Neural cell (in vitro differentiated cells): ENCODE data around the gene MACF1. TPM values are rescaled to one million over a fixed set of nuclear protein-coding genes. Genes with fewer than 3 reads are reported as not detected.

Experiments
- H2AFZ ChIP-seq: fragments of 200-600, 300-800 bp; sonication (generic), shearing (Covaris generic); 2 replicates; pipeline ENCODE4 v1.6.0; 2014; ENCODE audit warnings: low read depth, mild to moderate bottlenecking, antibody characterized with exemption, low read length, moderate library complexity
- H3F3A ChIP-seq: fragments of 200-600 bp; shearing (Covaris generic); 2 replicates; pipeline ENCODE4 v1.6.1; 2016; ENCODE audit warnings: mild to moderate bottlenecking, moderate library complexity, mixed read lengths, antibody characterized with exemption, low read length; ENCODE audit not compliant: insufficient read depth, poor library complexity, severe bottlenecking
- H3K27ac ChIP-seq: fragments of 200-600, 300-800 bp; sonication (generic), shearing (Covaris generic); 2 replicates; pipeline ENCODE4 v1.5.1; 2014; ENCODE audit warnings: mild to moderate bottlenecking, low read length, moderate library complexity
- H3K27me3 ChIP-seq: fragments of 300-800, 200-600 bp; sonication (generic), shearing (Covaris generic); 2 replicates; pipeline ENCODE4 v1.6.0; 2014; ENCODE audit warnings: mild to moderate bottlenecking, low read depth, low read length, moderate library complexity; ENCODE audit not compliant: insufficient read depth
- H3K36me3 ChIP-seq: fragments of 300-800, 200-600 bp; sonication (generic), shearing (Covaris generic); 2 replicates; pipeline ENCODE4 v1.5.1; 2014; ENCODE audit warnings: mild to moderate bottlenecking, antibody characterized with exemption, low read length, moderate library complexity; ENCODE audit not compliant: insufficient read depth
- H3K4me2 ChIP-seq: fragments of 300-800, 200-600 bp; sonication (generic), shearing (Covaris generic); 2 replicates; pipeline ENCODE4 v1.6.0; 2014; ENCODE audit warnings: mild to moderate bottlenecking, low read length
- H3K4me3 ChIP-seq: fragments of 300-800, 200-600 bp; sonication (generic), shearing (Covaris generic); 2 replicates; pipeline ENCODE4 v1.5.1; 2014; ENCODE audit warnings: mild to moderate bottlenecking, low read length, moderate library complexity
- H3K79me2 ChIP-seq: fragments of 200-600 bp; shearing (Covaris generic); replicated peaks from 2 replicates; pipeline ENCODE4 v1.6.0; 2014; ENCODE audit warnings: mild to moderate bottlenecking, low read length, moderate library complexity; ENCODE audit not compliant: insufficient read depth
- H3K9ac ChIP-seq: fragments of 300-800, 200-600 bp; sonication (generic), shearing (Covaris generic); 2 replicates; pipeline ENCODE4 v1.6.1; 2016; ENCODE audit warnings: mild to moderate bottlenecking, low read length, mixed read lengths
- H3K9me2 ChIP-seq: fragments of 200-600 bp; shearing (Covaris generic); 2 replicates; pipeline ENCODE4 v1.6.1; 2016; ENCODE audit warnings: mild to moderate bottlenecking, low read length, mixed read lengths; ENCODE audit not compliant: insufficient read depth
- H3K9me3 ChIP-seq: fragments of 200-600, 300-800 bp; sonication (generic), shearing (Covaris generic); 2 replicates; pipeline ENCODE4 v1.6.1; 2016; ENCODE audit warnings: mild to moderate bottlenecking, mixed run types, low read length, moderate library complexity, mixed read lengths
- H4K20me1 ChIP-seq: fragments of 200-600 bp; shearing (Covaris generic); 2 replicates; pipeline ENCODE4 v1.6.1; 2016; ENCODE audit warnings: mild to moderate bottlenecking, mixed run types; ENCODE audit not compliant: insufficient read depth
- EP300 ChIP-seq: fragments of 450-650 bp; conservative IDR thresholded peaks from 2 replicates; pipeline ENCODE4 v1.6.1; 2014; ENCODE audit warnings: antibody characterized with exemption, mild to moderate bottlenecking, moderate library complexity; ENCODE audit not compliant: poor library complexity, severe bottlenecking
- EZH2 ChIP-seq: fragments of 200-600, 300-800 bp; shearing (Covaris generic), sonication (generic); IDR thresholded peaks from 2 replicates; pipeline ENCODE4 v1.6.1; 2014; ENCODE audit warnings: antibody characterized with exemption, low read length, borderline replicate concordance, mild to moderate bottlenecking; ENCODE audit not compliant: insufficient read depth, poor library complexity, severe bottlenecking
- MXI1 ChIP-seq: fragments of 450-650 bp; conservative IDR thresholded peaks from 2 replicates; pipeline ENCODE4 v1.6.1; 2014; ENCODE audit warnings: antibody characterized with exemption, mild to moderate bottlenecking; ENCODE audit not compliant: poor library complexity, severe bottlenecking
- POLR2AphosphoS5 ChIP-seq: IDR thresholded peaks from 2 replicates; pipeline ENCODE4 v1.6.1; 2012
- RAD21 ChIP-seq: fragments of 450-650 bp; conservative IDR thresholded peaks from 2 replicates; pipeline ENCODE4 v1.6.1; 2014; ENCODE audit warnings: antibody characterized with exemption, mild to moderate bottlenecking, moderate library complexity
- REST ChIP-seq: IDR thresholded peaks from 2 replicates; pipeline ENCODE4 v1.6.1; 2012; ENCODE audit warnings: borderline replicate concordance
- SMC3 ChIP-seq: fragments of 450-650 bp; conservative IDR thresholded peaks from 2 replicates; pipeline ENCODE4 v1.6.1; 2014; ENCODE audit warnings: antibody characterized with exemption, mild to moderate bottlenecking, moderate library complexity; ENCODE audit not compliant: poor library complexity
- TAF1 ChIP-seq: IDR thresholded peaks from 2 replicates; pipeline ENCODE4 v1.6.1; 2012; ENCODE audit warnings: low read depth
- polyA plus RNA-seq: library from polyadenylated mRNA; depleted of rRNA; stranded (reverse); fragments of >200 nt; gene quantifications from 2 replicates; pipeline ENCODE4 v1.2.3, GENCODE V29; 2014
- TF ChIP-seq, protein P1 (sequence below): fragments of 450-650 bp; IDR thresholded peaks from 2 replicates; pipeline ENCODE4 v1.5.1; 2014; ENCODE audit warnings: antibody characterized with exemption, mild to moderate bottlenecking, moderate library complexity; ENCODE audit not compliant: poor library complexity, severe bottlenecking

MACF1 gene
- polyA plus RNA-seq, 1 donor from 2014 or later, result 176 TPM

DNA sequence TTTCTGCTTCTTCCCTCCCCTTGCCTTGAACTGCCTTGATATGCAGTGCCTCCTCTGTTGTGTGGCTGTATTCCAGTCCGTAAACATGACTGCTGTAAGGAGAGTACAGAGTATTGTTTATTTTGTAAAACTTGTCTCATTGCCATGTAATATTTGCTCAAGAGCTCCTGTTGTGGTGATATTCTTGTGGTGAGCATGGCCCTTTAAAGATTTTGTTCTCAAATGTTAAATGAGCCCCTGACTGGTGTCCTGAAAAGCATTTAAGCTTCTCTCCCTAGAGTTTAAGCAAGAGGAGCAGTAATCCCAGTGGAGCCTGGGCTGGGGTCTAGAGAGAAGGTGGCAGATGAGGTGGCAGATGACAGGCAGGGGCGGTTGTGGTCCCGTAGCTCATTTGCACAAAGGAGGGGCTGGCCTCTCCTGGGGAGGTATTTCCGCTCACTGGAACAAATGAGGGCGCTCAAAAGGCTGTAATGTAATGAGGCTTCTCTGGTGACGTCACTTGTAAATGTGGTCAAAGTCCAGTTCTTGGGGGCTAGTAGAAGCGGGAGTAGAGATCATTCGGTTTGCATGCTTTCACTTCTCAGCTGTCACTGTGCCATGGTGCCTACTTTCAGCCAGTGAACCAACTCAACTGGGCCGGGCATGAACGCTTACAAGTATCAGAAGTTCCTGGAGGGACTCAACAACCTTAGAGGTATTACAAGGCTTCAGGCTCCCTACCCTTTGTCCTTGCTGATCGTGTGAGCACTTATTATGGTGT is 46.0 kb upstream of the MACF1 start:
- Histone ChIP-seq H3K36me3 (no peaks in the 10 kb centered on the region), H3K9me3 (no peaks in the 10 kb centered on the region), H4K20me1 (no peaks in the 10 kb centered on the region), H2AFZ (no peak overlapping the region), H3K27ac (no peak overlapping the region), H3K4me3 (no peak overlapping the region), H3K9me2 (no peaks in the 10 kb centered on the region), H3K9ac (no peak overlapping the region), H3K4me2 (no peak overlapping the region), H3K79me2 (peaks cover 44% of the 10 kb centered on the region), H3F3A (no peaks in the 10 kb centered on the region), H3K27me3 (no peaks in the 10 kb centered on the region)
- TF ChIP-seq POLR2AphosphoS5, result no peak
- no peak for TF ChIP-seq EZH2
- TF ChIP-seq RAD21, result no peak
- no peak for TF ChIP-seq REST
- no peak for TF ChIP-seq EP300
- TF ChIP-seq TAF1, result no peak
- no peak for TF ChIP-seq MXI1
- TF ChIP-seq SMC3, result no peak
- TF ChIP-seq, protein P1, sequence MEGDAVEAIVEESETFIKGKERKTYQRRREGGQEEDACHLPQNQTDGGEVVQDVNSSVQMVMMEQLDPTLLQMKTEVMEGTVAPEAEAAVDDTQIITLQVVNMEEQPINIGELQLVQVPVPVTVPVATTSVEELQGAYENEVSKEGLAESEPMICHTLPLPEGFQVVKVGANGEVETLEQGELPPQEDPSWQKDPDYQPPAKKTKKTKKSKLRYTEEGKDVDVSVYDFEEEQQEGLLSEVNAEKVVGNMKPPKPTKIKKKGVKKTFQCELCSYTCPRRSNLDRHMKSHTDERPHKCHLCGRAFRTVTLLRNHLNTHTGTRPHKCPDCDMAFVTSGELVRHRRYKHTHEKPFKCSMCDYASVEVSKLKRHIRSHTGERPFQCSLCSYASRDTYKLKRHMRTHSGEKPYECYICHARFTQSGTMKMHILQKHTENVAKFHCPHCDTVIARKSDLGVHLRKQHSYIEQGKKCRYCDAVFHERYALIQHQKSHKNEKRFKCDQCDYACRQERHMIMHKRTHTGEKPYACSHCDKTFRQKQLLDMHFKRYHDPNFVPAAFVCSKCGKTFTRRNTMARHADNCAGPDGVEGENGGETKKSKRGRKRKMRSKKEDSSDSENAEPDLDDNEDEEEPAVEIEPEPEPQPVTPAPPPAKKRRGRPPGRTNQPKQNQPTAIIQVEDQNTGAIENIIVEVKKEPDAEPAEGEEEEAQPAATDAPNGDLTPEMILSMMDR, result no peak

DNA sequence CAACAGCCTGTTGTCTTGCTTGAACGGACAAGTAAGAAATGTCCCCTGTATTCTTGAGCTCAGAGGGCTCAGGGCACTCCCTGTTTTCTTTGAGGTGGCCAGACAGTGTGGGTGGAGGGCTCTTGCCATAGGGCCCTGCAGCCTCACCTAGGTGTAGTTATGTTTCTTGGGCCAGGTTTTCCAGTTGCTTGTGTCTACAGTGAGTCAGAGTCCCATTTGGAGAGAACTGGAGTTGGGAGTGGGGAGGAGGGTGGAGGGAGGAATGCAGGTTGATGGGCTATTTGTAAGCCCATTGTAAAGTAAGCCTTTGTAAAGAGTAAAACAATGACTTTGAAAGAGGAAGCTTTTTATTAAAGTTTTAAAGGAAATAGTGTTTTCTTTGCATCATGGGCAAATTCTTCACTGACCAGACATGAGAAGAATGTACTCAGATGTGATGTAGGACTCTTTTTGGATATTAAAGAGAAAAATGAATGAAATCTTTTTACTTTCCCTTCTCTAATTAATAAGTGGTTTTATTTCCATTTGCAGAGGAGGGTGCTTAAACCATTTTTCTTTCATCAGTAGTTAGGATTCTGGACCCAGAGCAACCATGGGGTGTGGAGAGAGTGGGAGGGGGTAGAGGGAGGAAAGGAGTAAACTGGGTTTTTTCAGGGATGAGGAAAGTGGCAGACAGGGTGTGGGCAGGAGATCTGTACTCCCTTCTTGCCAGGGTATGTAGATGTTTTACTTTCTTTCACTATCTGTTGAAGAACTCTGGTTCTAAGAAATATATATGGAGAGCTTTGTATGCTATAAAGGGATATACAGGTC is 45.1 kb upstream of the MACF1 start:
- Histone ChIP-seq H3F3A (no peaks in the 10 kb centered on the region), H3K79me2 (peaks cover 46% of the 10 kb centered on the region), H3K4me2 (no peak overlapping the region), H3K4me3 (no peak overlapping the region), H3K9ac (no peak overlapping the region), H2AFZ (no peak overlapping the region), H3K27me3 (no peaks in the 10 kb centered on the region), H3K27ac (no peak overlapping the region), H3K9me3 (no peaks in the 10 kb centered on the region), H4K20me1 (no peaks in the 10 kb centered on the region), H3K36me3 (no peaks in the 10 kb centered on the region), H3K9me2 (no peaks in the 10 kb centered on the region)
- TF ChIP-seq POLR2AphosphoS5, result no peak
- TF ChIP-seq REST, result no peak
- no peak for TF ChIP-seq EP300
- TF ChIP-seq EZH2, result no peak
- no peak for TF ChIP-seq MXI1
- TF ChIP-seq, protein P1, result no peak
- no peak for TF ChIP-seq RAD21
- TF ChIP-seq TAF1, result no peak
- no peak for TF ChIP-seq SMC3
